ENCODE results near the gene ASTN2.

DNA sequence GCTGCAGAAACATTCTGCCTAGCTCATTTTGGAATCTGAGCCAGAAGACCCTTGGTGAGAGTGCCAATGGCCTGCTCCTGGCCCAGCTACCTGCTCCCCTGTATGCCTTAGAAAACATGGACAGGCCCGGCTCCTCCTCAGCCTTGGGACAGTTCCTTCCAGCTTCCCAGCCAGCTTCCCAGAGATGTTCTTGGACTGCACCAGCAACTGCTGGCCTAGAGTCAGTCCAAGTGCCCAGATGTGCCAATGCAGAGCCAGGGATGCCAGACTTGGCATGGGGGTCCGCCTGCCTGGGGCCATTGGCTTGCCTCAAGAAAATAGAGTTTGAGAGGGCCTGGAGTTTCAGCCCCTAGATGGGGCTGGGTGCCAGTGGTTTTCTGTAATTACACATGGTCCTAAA lies 870.0 kb downstream of the ASTN2 start:
- no peak for TF ChIP-seq POLR2A (IDR thresholded peaks at IDR 0.05)
- TF ChIP-seq, protein P1, sequence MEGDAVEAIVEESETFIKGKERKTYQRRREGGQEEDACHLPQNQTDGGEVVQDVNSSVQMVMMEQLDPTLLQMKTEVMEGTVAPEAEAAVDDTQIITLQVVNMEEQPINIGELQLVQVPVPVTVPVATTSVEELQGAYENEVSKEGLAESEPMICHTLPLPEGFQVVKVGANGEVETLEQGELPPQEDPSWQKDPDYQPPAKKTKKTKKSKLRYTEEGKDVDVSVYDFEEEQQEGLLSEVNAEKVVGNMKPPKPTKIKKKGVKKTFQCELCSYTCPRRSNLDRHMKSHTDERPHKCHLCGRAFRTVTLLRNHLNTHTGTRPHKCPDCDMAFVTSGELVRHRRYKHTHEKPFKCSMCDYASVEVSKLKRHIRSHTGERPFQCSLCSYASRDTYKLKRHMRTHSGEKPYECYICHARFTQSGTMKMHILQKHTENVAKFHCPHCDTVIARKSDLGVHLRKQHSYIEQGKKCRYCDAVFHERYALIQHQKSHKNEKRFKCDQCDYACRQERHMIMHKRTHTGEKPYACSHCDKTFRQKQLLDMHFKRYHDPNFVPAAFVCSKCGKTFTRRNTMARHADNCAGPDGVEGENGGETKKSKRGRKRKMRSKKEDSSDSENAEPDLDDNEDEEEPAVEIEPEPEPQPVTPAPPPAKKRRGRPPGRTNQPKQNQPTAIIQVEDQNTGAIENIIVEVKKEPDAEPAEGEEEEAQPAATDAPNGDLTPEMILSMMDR (IDR thresholded peaks at IDR 0.05), result no peak

Data from Peyer's patch (tissue), 4 donors.